WTC11 (cell line): ENCODE results near the gene ADGRB3. TPM values are rescaled to one million over a fixed set of nuclear protein-coding genes. Genes with fewer than 3 reads are reported as not detected.

Source experiments
- ATAC-seq: fragments of 200-7000 bp; cut with Tn5 transposase; 2 replicates; pipeline ENCODE4 v1.10.0; 2021; ENCODE audit warnings: mild to moderate bottlenecking, moderate library complexity
- CTCF ChIA-PET: fragments of 300-600 bp; sonication (Branson Sonifier 250); formaldehyde crosslinking; loops from one replicate; lab custom pipeline; 2021; ENCODE audit warnings: antibody characterized with exemption; lab: Charles Lee
- POLR2A ChIA-PET: fragments of 350-600 bp; sonication (Branson Sonifier 250); formaldehyde crosslinking; loops from one replicate; lab custom pipeline; 2021; ENCODE audit warnings: antibody characterized with exemption; lab: Charles Lee
- DNase-seq: peaks from one replicate; pipeline ENCODE4 v3.0.0; 2021; ENCODE audit warnings: low spot score
- H3K27ac Mint-ChIP-seq: 2 replicates; pipeline ENCODE4 v1.8.0; 2021; ENCODE audit warnings: mixed read lengths
- H3K27me3 Mint-ChIP-seq: 2 replicates; pipeline ENCODE4 v1.8.0; 2021; ENCODE audit warnings: low read depth, mild to moderate bottlenecking, moderate library complexity, mixed read lengths
- H3K36me3 Mint-ChIP-seq: 2 replicates; pipeline ENCODE4 v1.8.0; 2021; ENCODE audit warnings: mixed read lengths
- H3K4me1 Mint-ChIP-seq: 2 replicates; pipeline ENCODE4 v1.8.0; 2022; ENCODE audit warnings: mixed read lengths
- H3K4me3 Mint-ChIP-seq: 2 replicates; pipeline ENCODE4 v1.8.0; 2021; ENCODE audit warnings: mild to moderate bottlenecking, moderate library complexity, mixed read lengths
- H3K9me3 Mint-ChIP-seq: 2 replicates; pipeline ENCODE4 v1.8.0; 2021; ENCODE audit warnings: mixed read lengths
- CREB1 ChIP-seq: sonication (generic); formaldehyde crosslinking; IDR thresholded peaks from 2 replicates; pipeline ENCODE4 v1.8.0; 2023; ENCODE audit warnings: mild to moderate bottlenecking, missing genetic modification reagents
- FOXP1 ChIP-seq: sonication (generic); formaldehyde crosslinking; IDR thresholded peaks from 2 replicates; pipeline ENCODE4 v1.8.0; 2022; ENCODE audit warnings: missing genetic modification reagents, mild to moderate bottlenecking, moderate library complexity, borderline replicate concordance
- GTF2I ChIP-seq: fragments of 250-450 bp; sonication (Bioruptor Pico); conservative IDR thresholded peaks from 2 replicates; pipeline ENCODE4 v1.4.0; 2021; ENCODE audit warnings: mild to moderate bottlenecking
- HMGA2 ChIP-seq: fragments of 250-450 bp; sonication (Bioruptor Pico); IDR thresholded peaks from 2 replicates; pipeline ENCODE4 v1.4.0; 2021; ENCODE audit warnings: mild to moderate bottlenecking, moderate library complexity
- IRF2 ChIP-seq: sonication (generic); formaldehyde crosslinking; IDR thresholded peaks from 2 replicates; pipeline ENCODE4 v1.8.0; 2022; ENCODE audit warnings: low read depth, missing genetic modification reagents, borderline replicate concordance
- JAZF1 ChIP-seq: fragments of 250-450 bp; sonication (Bioruptor Pico); IDR thresholded peaks from 2 replicates; pipeline ENCODE4 v1.9.0; 2021; ENCODE audit warnings: moderate library complexity, mild to moderate bottlenecking, inconsistent platforms
- ZBTB21 ChIP-seq: sonication (generic); formaldehyde crosslinking; IDR thresholded peaks from 2 replicates; pipeline ENCODE4 v1.8.1; 2023; ENCODE audit warnings: mild to moderate bottlenecking, missing genetic modification reagents, borderline replicate concordance
- ZNF232 ChIP-seq: sonication (generic); formaldehyde crosslinking; IDR thresholded peaks from 2 replicates; pipeline ENCODE4 v1.8.0; 2022; ENCODE audit warnings: mild to moderate bottlenecking, missing genetic modification reagents
- total RNA-seq: library from RNA; stranded (reverse); gene quantifications from 3 replicates; pipeline ENCODE4 v1.2.3, GENCODE V29; 2021
- TF ChIP-seq, protein P1 (sequence below): sonication (generic); formaldehyde crosslinking; conservative IDR thresholded peaks from 2 replicates; pipeline ENCODE4 v1.8.1; 2023; ENCODE audit warnings: mild to moderate bottlenecking, low read depth, missing genetic modification reagents, moderate library complexity
- TF ChIP-seq, protein P2 (sequence below): sonication (generic); formaldehyde crosslinking; IDR thresholded peaks from 2 replicates; pipeline ENCODE4 v1.8.1; 2023; ENCODE audit warnings: mild to moderate bottlenecking, missing genetic modification reagents, moderate library complexity
- TF ChIP-seq, protein P3 (sequence below): fragments of 250-450 bp; sonication (Bioruptor Pico); IDR thresholded peaks from 2 replicates; pipeline ENCODE4 v1.9.0; 2021; ENCODE audit warnings: mild to moderate bottlenecking
- TF ChIP-seq, protein P4 (sequence below): sonication (generic); formaldehyde crosslinking; IDR thresholded peaks from 2 replicates; pipeline ENCODE4 v1.8.1; 2023; ENCODE audit warnings: mild to moderate bottlenecking, missing genetic modification reagents
- TF ChIP-seq, protein P5 (sequence below): fragments of 250-450 bp; sonication (Bioruptor Pico); IDR thresholded peaks from 2 replicates; pipeline ENCODE4 v1.9.0; 2021; ENCODE audit warnings: mild to moderate bottlenecking, borderline replicate concordance
- TF ChIP-seq, protein P6 (sequence below): sonication (generic); formaldehyde crosslinking; IDR thresholded peaks from 2 replicates; pipeline ENCODE4 v1.8.1; 2022; ENCODE audit warnings: mild to moderate bottlenecking, moderate library complexity, missing genetic modification reagents
- TF ChIP-seq, protein P7 (sequence below): sonication (generic); formaldehyde crosslinking; IDR thresholded peaks from 2 replicates; pipeline ENCODE4 v1.8.1; 2023; ENCODE audit warnings: mild to moderate bottlenecking, missing genetic modification reagents, borderline replicate concordance
- TF ChIP-seq, protein P8 (sequence below): fragments of 250-450 bp; sonication (Bioruptor Pico); IDR thresholded peaks from 2 replicates; pipeline ENCODE4 v1.9.0; 2021; ENCODE audit warnings: moderate library complexity, mild to moderate bottlenecking, inconsistent platforms, borderline replicate concordance
- TF ChIP-seq, protein P9 (sequence below): fragments of 200-600 bp; IDR thresholded peaks from 2 replicates; pipeline ENCODE4 v1.8.0; 2022; ENCODE audit warnings: antibody characterized with exemption

ADGRB3 gene
- total RNA-seq, 1 experiment from 2014 or later: 1.9 TPM

DNA sequence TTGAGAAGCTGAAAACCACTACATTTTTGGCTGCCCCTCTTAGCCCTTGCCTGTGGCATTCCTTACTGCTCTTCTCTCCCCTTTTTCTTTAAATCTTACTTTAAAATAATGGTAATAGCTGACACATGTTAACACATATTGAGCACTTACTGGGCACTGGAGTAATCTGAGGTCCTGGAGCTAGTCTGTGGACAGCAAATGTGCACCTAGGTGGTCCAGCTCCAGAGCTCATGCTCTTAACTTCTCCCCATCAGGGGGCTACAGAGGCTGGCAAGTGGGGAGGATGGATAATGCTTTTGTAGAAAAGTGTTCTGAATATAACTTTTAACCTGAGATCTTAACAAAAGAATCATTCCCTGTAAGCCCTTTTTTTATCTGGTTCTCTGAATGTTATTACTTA, 74.8 kb downstream of the ADGRB3 start (continued):
- TF ChIP-seq, protein P1, sequence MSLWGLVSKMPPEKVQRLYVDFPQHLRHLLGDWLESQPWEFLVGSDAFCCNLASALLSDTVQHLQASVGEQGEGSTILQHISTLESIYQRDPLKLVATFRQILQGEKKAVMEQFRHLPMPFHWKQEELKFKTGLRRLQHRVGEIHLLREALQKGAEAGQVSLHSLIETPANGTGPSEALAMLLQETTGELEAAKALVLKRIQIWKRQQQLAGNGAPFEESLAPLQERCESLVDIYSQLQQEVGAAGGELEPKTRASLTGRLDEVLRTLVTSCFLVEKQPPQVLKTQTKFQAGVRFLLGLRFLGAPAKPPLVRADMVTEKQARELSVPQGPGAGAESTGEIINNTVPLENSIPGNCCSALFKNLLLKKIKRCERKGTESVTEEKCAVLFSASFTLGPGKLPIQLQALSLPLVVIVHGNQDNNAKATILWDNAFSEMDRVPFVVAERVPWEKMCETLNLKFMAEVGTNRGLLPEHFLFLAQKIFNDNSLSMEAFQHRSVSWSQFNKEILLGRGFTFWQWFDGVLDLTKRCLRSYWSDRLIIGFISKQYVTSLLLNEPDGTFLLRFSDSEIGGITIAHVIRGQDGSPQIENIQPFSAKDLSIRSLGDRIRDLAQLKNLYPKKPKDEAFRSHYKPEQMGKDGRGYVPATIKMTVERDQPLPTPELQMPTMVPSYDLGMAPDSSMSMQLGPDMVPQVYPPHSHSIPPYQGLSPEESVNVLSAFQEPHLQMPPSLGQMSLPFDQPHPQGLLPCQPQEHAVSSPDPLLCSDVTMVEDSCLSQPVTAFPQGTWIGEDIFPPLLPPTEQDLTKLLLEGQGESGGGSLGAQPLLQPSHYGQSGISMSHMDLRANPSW (CRISPR knock-in tag): no peak
- TF ChIP-seq, protein P2, sequence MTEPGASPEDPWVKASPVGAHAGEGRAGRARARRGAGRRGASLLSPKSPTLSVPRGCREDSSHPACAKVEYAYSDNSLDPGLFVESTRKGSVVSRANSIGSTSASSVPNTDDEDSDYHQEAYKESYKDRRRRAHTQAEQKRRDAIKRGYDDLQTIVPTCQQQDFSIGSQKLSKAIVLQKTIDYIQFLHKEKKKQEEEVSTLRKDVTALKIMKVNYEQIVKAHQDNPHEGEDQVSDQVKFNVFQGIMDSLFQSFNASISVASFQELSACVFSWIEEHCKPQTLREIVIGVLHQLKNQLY (CRISPR knock-in tag): no peak
- TF ChIP-seq CREB1 (CRISPR knock-in tag): no peak
- TF ChIP-seq, protein P3, sequence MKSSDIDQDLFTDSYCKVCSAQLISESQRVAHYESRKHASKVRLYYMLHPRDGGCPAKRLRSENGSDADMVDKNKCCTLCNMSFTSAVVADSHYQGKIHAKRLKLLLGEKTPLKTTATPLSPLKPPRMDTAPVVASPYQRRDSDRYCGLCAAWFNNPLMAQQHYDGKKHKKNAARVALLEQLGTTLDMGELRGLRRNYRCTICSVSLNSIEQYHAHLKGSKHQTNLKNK: no peak
- no peak for TF ChIP-seq HMGA2 (CRISPR knock-in tag)
- TF ChIP-seq, protein P4, sequence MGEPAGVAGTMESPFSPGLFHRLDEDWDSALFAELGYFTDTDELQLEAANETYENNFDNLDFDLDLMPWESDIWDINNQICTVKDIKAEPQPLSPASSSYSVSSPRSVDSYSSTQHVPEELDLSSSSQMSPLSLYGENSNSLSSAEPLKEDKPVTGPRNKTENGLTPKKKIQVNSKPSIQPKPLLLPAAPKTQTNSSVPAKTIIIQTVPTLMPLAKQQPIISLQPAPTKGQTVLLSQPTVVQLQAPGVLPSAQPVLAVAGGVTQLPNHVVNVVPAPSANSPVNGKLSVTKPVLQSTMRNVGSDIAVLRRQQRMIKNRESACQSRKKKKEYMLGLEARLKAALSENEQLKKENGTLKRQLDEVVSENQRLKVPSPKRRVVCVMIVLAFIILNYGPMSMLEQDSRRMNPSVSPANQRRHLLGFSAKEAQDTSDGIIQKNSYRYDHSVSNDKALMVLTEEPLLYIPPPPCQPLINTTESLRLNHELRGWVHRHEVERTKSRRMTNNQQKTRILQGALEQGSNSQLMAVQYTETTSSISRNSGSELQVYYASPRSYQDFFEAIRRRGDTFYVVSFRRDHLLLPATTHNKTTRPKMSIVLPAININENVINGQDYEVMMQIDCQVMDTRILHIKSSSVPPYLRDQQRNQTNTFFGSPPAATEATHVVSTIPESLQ (CRISPR knock-in tag): no peak
- TF ChIP-seq, protein P5, sequence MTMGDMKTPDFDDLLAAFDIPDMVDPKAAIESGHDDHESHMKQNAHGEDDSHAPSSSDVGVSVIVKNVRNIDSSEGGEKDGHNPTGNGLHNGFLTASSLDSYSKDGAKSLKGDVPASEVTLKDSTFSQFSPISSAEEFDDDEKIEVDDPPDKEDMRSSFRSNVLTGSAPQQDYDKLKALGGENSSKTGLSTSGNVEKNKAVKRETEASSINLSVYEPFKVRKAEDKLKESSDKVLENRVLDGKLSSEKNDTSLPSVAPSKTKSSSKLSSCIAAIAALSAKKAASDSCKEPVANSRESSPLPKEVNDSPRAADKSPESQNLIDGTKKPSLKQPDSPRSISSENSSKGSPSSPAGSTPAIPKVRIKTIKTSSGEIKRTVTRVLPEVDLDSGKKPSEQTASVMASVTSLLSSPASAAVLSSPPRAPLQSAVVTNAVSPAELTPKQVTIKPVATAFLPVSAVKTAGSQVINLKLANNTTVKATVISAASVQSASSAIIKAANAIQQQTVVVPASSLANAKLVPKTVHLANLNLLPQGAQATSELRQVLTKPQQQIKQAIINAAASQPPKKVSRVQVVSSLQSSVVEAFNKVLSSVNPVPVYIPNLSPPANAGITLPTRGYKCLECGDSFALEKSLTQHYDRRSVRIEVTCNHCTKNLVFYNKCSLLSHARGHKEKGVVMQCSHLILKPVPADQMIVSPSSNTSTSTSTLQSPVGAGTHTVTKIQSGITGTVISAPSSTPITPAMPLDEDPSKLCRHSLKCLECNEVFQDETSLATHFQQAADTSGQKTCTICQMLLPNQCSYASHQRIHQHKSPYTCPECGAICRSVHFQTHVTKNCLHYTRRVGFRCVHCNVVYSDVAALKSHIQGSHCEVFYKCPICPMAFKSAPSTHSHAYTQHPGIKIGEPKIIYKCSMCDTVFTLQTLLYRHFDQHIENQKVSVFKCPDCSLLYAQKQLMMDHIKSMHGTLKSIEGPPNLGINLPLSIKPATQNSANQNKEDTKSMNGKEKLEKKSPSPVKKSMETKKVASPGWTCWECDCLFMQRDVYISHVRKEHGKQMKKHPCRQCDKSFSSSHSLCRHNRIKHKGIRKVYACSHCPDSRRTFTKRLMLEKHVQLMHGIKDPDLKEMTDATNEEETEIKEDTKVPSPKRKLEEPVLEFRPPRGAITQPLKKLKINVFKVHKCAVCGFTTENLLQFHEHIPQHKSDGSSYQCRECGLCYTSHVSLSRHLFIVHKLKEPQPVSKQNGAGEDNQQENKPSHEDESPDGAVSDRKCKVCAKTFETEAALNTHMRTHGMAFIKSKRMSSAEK (CRISPR knock-in tag): no peak
- TF ChIP-seq ZNF232: no peak
- TF ChIP-seq, protein P6, sequence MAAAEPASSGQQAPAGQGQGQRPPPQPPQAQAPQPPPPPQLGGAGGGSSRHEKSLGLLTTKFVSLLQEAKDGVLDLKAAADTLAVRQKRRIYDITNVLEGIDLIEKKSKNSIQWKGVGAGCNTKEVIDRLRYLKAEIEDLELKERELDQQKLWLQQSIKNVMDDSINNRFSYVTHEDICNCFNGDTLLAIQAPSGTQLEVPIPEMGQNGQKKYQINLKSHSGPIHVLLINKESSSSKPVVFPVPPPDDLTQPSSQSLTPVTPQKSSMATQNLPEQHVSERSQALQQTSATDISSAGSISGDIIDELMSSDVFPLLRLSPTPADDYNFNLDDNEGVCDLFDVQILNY (CRISPR knock-in tag): no peak
- TF ChIP-seq JAZF1 (CRISPR knock-in tag): no peak
- no peak for TF ChIP-seq GTF2I (CRISPR knock-in tag)
- no peak for TF ChIP-seq ZBTB21 (CRISPR knock-in tag)

DNA sequence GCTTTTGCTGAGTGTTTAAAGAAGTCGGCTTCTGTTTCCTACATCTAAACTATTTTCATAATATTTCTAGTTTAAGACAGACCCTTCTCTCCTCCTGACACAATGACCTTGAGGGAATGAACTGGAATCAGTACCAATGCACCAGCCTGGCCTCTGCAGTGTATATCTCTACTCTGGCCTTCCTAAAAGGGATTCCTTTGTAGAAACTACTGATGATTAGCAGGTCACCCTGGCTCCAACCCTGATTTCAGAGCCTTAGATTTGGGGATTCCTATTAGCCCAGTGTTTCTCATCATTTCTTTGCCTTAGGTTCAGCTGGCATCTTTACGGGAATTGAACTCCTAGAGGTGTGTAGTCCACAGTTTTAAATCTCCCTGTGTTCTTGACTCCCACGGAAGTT, 75.4 kb downstream of the ADGRB3 start:
- Mint-ChIP-seq H3K27ac (no peak overlapping the region), H3K27me3 (no peaks in the 10 kb centered on the region), H3K9me3 (no peaks in the 10 kb centered on the region), H3K4me1 (peaks cover 41% of the 10 kb centered on the region), H3K36me3 (no peaks in the 10 kb centered on the region), H3K4me3 (no peak overlapping the region)
- ATAC-seq (no peak), DNase-seq (no peak)
- POLR2A ChIA-PET: no interaction called here
- CTCF ChIA-PET: no interaction called here
- TF ChIP-seq, protein P7, sequence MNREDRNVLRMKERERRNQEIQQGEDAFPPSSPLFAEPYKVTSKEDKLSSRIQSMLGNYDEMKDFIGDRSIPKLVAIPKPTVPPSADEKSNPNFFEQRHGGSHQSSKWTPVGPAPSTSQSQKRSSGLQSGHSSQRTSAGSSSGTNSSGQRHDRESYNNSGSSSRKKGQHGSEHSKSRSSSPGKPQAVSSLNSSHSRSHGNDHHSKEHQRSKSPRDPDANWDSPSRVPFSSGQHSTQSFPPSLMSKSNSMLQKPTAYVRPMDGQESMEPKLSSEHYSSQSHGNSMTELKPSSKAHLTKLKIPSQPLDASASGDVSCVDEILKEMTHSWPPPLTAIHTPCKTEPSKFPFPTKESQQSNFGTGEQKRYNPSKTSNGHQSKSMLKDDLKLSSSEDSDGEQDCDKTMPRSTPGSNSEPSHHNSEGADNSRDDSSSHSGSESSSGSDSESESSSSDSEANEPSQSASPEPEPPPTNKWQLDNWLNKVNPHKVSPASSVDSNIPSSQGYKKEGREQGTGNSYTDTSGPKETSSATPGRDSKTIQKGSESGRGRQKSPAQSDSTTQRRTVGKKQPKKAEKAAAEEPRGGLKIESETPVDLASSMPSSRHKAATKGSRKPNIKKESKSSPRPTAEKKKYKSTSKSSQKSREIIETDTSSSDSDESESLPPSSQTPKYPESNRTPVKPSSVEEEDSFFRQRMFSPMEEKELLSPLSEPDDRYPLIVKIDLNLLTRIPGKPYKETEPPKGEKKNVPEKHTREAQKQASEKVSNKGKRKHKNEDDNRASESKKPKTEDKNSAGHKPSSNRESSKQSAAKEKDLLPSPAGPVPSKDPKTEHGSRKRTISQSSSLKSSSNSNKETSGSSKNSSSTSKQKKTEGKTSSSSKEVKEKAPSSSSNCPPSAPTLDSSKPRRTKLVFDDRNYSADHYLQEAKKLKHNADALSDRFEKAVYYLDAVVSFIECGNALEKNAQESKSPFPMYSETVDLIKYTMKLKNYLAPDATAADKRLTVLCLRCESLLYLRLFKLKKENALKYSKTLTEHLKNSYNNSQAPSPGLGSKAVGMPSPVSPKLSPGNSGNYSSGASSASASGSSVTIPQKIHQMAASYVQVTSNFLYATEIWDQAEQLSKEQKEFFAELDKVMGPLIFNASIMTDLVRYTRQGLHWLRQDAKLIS (CRISPR knock-in tag): no peak
- TF ChIP-seq, protein P8, sequence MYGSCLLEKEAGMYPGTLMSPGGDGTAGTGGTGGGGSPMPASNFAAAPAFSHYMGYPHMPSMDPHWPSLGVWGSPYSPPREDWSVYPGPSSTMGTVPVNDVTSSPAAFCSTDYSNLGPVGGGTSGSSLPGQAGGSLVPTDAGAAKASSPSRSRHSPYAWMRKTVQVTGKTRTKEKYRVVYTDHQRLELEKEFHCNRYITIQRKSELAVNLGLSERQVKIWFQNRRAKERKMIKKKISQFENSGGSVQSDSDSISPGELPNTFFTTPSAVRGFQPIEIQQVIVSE (CRISPR knock-in tag): no peak
- TF ChIP-seq FOXP1 (CRISPR knock-in tag): no peak
- TF ChIP-seq IRF2 (CRISPR knock-in tag): no peak
- TF ChIP-seq, protein P9, sequence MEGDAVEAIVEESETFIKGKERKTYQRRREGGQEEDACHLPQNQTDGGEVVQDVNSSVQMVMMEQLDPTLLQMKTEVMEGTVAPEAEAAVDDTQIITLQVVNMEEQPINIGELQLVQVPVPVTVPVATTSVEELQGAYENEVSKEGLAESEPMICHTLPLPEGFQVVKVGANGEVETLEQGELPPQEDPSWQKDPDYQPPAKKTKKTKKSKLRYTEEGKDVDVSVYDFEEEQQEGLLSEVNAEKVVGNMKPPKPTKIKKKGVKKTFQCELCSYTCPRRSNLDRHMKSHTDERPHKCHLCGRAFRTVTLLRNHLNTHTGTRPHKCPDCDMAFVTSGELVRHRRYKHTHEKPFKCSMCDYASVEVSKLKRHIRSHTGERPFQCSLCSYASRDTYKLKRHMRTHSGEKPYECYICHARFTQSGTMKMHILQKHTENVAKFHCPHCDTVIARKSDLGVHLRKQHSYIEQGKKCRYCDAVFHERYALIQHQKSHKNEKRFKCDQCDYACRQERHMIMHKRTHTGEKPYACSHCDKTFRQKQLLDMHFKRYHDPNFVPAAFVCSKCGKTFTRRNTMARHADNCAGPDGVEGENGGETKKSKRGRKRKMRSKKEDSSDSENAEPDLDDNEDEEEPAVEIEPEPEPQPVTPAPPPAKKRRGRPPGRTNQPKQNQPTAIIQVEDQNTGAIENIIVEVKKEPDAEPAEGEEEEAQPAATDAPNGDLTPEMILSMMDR: no peak
